GM04503 (cell line): Measurements from ENCODE around the gene GSTT2B.
"Not testable (repeated sequence)": the region's sequence is repeated elsewhere in the genome, so short reads cannot be mapped to it uniquely, and the experiment has no call there.

Source experiments
- DNase-seq: peaks from one replicate; pipeline ENCODE4 v3.0.0-alpha.2; 2012; ENCODE audit warnings: low read depth

GSTT2B gene

GRCh38 chr22:23984430-23984829 is 23.4 kb upstream of the GSTT2B start:
- no peak for DNase-seq

- DNase-seq: not testable (repeated sequence)
These were observed 19.6 kb upstream of the GSTT2B start for GRCh38 chr22:23980567-23980966.

GRCh38 chr22:23979557-23980240 is 18.7 kb upstream of the GSTT2B start, which contains the start of gene GSTT2:
Gene GSTT2, plus strand, starts transcription at chr22:23980134.
- not testable (repeated sequence) for DNase-seq

GRCh38 chr22:23977304-23977703 is 16.3 kb upstream of the GSTT2B start:
- DNase-seq: not testable (repeated sequence)

- not testable (repeated sequence) for DNase-seq
These were observed 13.9 kb upstream of the GSTT2B start for GRCh38 chr22:23974836-23975352.

GRCh38 chr22:23974345-23974744 is 13.3 kb upstream of the GSTT2B start, which contains the start of gene DDT:
Gene DDT, minus strand, starts transcription at chr22:23974441. Its CDS starts 27 bp downstream, at chr22:23974414.
- DNase-seq: not testable (repeated sequence)

- DNase-seq: not testable (repeated sequence)
These were observed 10.9 kb upstream of the GSTT2B start for GRCh38 chr22:23971927-23972326.

- no peak for DNase-seq
These were observed 10.0 kb upstream of the GSTT2B start for GRCh38 chr22:23970816-23971486.

- no peak for DNase-seq
These were observed 9.2 kb upstream of the GSTT2B start for GRCh38 chr22:23970201-23970641.

- no peak for DNase-seq
These were observed 8.1 kb upstream of the GSTT2B start for GRCh38 chr22:23969071-23969470.

GRCh38 chr22:23966568-23966967 is 5.6 kb upstream of the GSTT2B start, which contains the start of gene DDTL:
Gene DDTL, plus strand, starts transcription at chr22:23966888. Its CDS starts 27 bp downstream, at chr22:23966915.
- not testable (repeated sequence) for DNase-seq

- DNase-seq: not testable (repeated sequence)
These were observed 5.1 kb upstream of the GSTT2B start for GRCh38 chr22:23966094-23966493.

- DNase-seq: peak; percentile 5
These were observed 4.6 kb downstream of the GSTT2B start for GRCh38 chr22:23956301-23956900.

- not testable (repeated sequence) for DNase-seq
These were observed 5.1 kb downstream of the GSTT2B start for GRCh38 chr22:23955886-23956285.

- DNase-seq: not testable (repeated sequence)
These were observed 6.0 kb downstream of the GSTT2B start for GRCh38 chr22:23954991-23955305.

GRCh38 chr22:23954193-23954990 is 6.6 kb downstream of the GSTT2B start:
- not testable (repeated sequence) for DNase-seq

- not testable (repeated sequence) for DNase-seq
These were observed 7.5 kb downstream of the GSTT2B start for GRCh38 chr22:23953485-23953884.

- DNase-seq: not testable (repeated sequence)
These were observed 8.1 kb downstream of the GSTT2B start for GRCh38 chr22:23952794-23953405.

GRCh38 chr22:23951383-23951782 is 9.6 kb downstream of the GSTT2B start:
- not testable (repeated sequence) for DNase-seq

GRCh38 chr22:23949764-23950163 is 11.2 kb downstream of the GSTT2B start:
- not testable (repeated sequence) for DNase-seq

- DNase-seq: not testable (repeated sequence)
These were observed 13.6 kb downstream of the GSTT2B start for GRCh38 chr22:23947391-23947790.
